GM12874 (cell line): Measurements from ENCODE around the gene POLN.

Source experiments
- TF ChIP-seq, protein P1 (sequence below): IDR thresholded peaks from 2 replicates; pipeline ENCODE4 v1.5.1; 2011; ENCODE audit warnings: low read depth, mild to moderate bottlenecking, control low read depth, low read length, moderate library complexity; ENCODE audit not compliant: insufficient read depth

POLN gene

DNA sequence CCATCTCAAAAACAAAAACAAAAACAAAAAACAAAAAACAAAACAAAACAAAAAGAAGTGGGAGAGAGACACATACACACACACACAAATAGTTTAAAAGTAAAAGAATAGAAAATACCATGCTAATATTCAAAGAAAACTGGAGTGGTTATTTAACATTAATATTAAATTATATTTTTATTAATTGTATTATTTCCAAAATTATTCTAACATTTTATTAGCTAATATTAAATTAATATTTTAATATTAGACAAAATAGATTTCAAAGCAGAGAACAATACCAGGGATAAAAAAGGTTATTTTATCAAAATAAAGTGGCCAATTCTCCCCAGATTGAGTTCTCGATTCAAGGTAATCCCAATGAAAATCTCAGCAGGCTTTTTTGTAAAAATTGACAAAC lies 91.8 kb downstream of the POLN start:
- TF ChIP-seq, protein P1, sequence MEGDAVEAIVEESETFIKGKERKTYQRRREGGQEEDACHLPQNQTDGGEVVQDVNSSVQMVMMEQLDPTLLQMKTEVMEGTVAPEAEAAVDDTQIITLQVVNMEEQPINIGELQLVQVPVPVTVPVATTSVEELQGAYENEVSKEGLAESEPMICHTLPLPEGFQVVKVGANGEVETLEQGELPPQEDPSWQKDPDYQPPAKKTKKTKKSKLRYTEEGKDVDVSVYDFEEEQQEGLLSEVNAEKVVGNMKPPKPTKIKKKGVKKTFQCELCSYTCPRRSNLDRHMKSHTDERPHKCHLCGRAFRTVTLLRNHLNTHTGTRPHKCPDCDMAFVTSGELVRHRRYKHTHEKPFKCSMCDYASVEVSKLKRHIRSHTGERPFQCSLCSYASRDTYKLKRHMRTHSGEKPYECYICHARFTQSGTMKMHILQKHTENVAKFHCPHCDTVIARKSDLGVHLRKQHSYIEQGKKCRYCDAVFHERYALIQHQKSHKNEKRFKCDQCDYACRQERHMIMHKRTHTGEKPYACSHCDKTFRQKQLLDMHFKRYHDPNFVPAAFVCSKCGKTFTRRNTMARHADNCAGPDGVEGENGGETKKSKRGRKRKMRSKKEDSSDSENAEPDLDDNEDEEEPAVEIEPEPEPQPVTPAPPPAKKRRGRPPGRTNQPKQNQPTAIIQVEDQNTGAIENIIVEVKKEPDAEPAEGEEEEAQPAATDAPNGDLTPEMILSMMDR: no peak

DNA sequence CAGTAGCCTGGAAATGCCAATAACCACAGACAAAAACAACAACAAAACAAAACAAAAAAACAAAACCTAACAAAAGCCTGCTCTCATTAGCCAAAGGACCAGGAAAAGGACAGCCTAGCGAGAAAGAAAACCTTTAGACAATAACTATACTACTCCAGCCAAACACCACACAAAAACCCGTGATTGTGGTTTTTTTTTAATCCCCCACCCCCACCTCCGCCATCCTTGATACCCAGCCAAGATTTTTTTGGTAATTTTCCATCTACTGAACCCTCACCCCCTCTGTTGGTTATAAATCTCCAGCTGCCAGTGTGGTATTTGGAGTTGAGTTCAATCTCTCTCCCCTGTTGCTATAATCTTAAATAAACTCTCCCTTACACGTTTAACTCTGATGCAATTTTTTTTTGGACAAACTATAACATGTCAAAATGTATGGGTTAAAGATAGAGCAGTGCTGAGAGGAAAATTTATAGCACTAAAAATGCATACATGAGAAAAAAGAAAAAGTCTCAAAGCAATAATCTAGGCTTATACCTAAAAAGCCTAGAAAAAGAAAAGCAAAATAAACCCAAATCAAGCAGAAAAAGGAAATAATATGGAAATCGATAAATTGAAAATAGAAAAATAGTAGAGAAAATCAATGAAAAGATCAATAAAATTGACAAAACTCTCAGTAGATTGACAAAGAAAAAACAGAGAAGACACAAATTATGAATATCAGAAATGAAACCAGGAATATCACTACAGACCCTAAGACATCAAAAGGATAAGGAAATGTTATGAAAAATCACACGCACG lies 99.1 kb downstream of the POLN start:
- TF ChIP-seq, protein P1: no peak

DNA sequence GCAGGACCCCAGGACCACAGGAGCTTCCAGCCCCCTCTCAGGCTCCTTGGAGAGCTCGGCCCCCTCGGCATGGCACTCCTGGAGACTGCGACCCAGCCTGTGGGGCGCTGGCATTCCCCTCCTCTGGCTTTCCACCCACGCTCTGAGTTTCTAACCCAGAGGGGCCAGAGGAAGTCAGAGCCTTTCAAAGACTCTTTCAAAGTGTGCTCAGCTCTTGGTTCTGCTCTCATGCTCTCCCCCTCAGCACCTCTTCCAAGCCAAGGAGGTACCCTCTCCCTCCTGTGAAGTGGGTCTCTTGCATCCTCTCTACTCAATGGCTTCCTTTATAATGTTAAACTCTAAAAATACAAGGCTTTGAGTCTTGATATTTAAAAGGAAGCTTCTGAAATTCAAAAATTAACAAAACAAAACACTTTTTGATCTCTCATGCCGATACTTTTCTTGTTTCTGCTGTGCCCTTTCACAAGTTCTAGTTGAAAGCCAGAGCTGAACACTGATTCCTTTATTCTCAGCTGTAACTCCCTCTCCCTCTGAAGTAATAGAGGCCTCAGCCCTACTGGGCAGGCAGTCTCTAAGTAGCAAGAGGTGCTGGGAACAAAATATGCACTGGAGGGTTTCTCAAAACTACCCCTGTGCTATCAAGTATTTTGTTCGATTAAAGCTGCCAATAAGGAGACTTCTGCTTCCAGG lies 100.0 kb downstream of the POLN start:
- TF ChIP-seq, protein P1: no peak

DNA sequence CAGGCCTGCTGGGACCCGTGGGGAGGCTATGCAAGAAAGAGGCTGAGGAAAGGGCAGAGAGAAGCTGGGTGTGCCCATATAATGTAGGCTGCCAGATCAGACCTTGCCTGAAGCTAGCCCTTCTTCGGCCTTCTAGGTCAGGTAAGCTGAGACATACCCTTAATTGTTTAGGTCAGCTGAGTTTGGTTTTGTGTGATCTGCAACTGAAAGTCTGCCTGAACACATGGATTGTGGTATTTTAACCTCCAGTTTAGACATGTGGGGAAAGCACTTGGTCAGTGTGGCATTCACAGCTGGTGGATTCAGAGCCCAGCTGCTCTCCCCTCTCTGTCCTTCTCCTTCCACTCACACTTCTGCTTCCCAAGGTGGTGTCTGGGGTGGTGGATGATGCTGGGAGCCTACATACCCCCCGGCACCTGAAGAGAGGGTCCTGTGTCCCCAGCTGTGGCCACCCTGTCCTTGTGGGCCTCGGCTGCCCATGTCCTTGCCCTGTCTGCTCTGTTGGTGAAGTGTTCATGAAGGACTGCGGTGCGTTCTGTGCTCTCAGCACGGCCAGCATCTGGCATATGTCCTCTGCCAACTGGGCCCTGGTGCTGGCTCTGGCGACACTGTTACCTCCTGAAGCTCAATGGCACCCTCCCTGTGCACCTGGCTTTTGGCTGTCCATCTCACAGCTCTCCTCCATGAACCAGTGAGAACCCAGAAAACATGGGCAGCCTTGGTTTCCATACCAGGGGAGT lies 100.7 kb downstream of the POLN start:
- TF ChIP-seq, protein P1: no peak

GRCh38 chr4:2138846-2139500 lies 102.9 kb downstream of the POLN start:
- TF ChIP-seq, protein P1: no peak

- TF ChIP-seq, protein P1: no peak
Measured at GRCh38 chr4:2136726-2137125, 105.2 kb downstream of the POLN start.

DNA sequence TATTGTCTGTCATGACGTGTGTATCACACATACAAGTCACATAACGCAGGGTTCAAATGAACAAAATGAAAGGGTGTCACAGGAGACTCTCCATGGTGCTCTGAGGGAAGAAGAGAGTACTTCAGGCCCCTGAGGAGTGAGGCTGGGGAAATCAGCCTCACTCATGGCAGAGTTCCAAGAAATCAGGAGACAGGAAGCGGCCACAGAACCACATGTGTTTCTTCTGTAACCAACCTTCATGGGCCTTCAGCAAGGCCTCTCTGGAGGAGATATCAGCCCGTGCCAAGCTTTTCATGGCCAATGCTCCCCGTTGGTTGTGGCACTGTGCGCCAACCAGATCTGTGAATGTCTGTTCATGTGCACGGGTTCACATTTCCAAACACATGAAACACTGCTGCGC lies 106.8 kb downstream of the POLN start:
- TF ChIP-seq, protein P1: no peak
